Caco-2 (cell line): ENCODE results near the gene KLHL29. TPM values are rescaled to one million over a fixed set of nuclear protein-coding genes. Genes with fewer than 3 reads are reported as not detected.

ENCODE experiments used
- BruUV-seq: library from RNA; stranded (reverse); fragments of 400-500 nt; replicated peaks from 2 replicates; lab custom pipeline; 2021; lab: Mats Ljungman, UMichigan
- CTCF ChIA-PET: fragments of 300-600 bp; sonication (Branson Sonifier 250); formaldehyde crosslinking; loops from one replicate; lab custom pipeline; 2022; ENCODE audit warnings: antibody characterized with exemption; lab: Charles Lee
- POLR2A ChIA-PET: fragments of 300-600 bp; sonication (Branson Sonifier 250); formaldehyde crosslinking; loops from one replicate; lab custom pipeline; 2022; ENCODE audit warnings: antibody characterized with exemption; lab: Charles Lee
- DNase-seq, 2 experiments: peaks; one replicate each; pipeline versions ENCODE4 v3.0.0 to v3.0.0-alpha.2; 2020 to 2022
- H3K27me3 ChIP-seq: replicated peaks from 2 replicates; pipeline ENCODE4 v1.6.0; 2011; ENCODE audit warnings: low read length; ENCODE audit not compliant: control insufficient read depth, insufficient read depth
- H3K36me3 ChIP-seq: 2 replicates; pipeline ENCODE4 v1.5.1; 2011; ENCODE audit warnings: low read length; ENCODE audit not compliant: control insufficient read depth, insufficient read depth
- H3K4me1 ChIP-seq: fragments of 250-450 bp; sonication (Bioruptor Pico); 2 replicates; pipeline ENCODE4 v1.5.1; 2020; ENCODE audit warnings: mild to moderate bottlenecking
- H3K4me3 ChIP-seq: 2 replicates; pipeline ENCODE4 v1.5.1; 2011; ENCODE audit warnings: low read depth, mild to moderate bottlenecking, control low read depth, low read length
- H3K9me3 ChIP-seq: fragments of 250-450 bp; sonication (Bioruptor Pico); 2 replicates; pipeline ENCODE4 v1.5.1; 2020; ENCODE audit warnings: mild to moderate bottlenecking, moderate library complexity
- H3K27ac Mint-ChIP-seq: one replicate; pipeline ENCODE4 v1.8.0; 2022; ENCODE audit warnings: mixed read lengths; ENCODE audit not compliant: unreplicated experiment
- H3K27me3 Mint-ChIP-seq: one replicate; pipeline ENCODE4 v1.8.0; 2022; ENCODE audit warnings: mixed read lengths; ENCODE audit not compliant: insufficient read depth, unreplicated experiment
- H3K36me3 Mint-ChIP-seq: one replicate; pipeline ENCODE4 v1.8.0; 2022; ENCODE audit warnings: mild to moderate bottlenecking, mixed read lengths; ENCODE audit not compliant: insufficient read depth, unreplicated experiment
- H3K4me1 Mint-ChIP-seq: one replicate; pipeline ENCODE4 v1.8.0; 2022; ENCODE audit warnings: low read depth, mixed read lengths; ENCODE audit not compliant: unreplicated experiment
- H3K4me3 Mint-ChIP-seq: one replicate; pipeline ENCODE4 v1.8.0; 2022; ENCODE audit warnings: mild to moderate bottlenecking, moderate library complexity, mixed read lengths; ENCODE audit not compliant: unreplicated experiment
- H3K9me3 Mint-ChIP-seq: one replicate; pipeline ENCODE4 v1.8.0; 2022; ENCODE audit warnings: mixed read lengths; ENCODE audit not compliant: unreplicated experiment
- intact Hi-C: fragments of 100-400 bp; cut with micrococcal nuclease; formaldehyde crosslinking; loops from one replicate; pipeline ENCODE4 v1.10.0; 2022; ENCODE audit not compliant: unreplicated experiment
- total RNA-seq: library from RNA; stranded (reverse); gene quantifications from 2 replicates; pipeline ENCODE4 v1.2.3, GENCODE V29; 2022
- TF ChIP-seq, protein P1 (sequence below), 2 experiments: fragments of 200-600 bp in 1 of 2; IDR thresholded peaks; 1 replicate in 1 of 2; 2 replicates in 1 of 2; pipeline versions ENCODE4 v1.5.1 to v1.8.0; 2011 to 2022; ENCODE audit warnings: antibody characterized with exemption in 1 of 2, control low read depth in 1 of 2, inconsistent platforms in 1 of 2, low read depth in 1 of 2, low read length in 1 of 2, mild to moderate bottlenecking in 1 of 2, moderate library complexity in 1 of 2; ENCODE audit not compliant: insufficient read depth in 1 of 2, severe bottlenecking in 1 of 2, unreplicated experiment in 1 of 2

Gene KLHL29
- total RNA-seq, 1 experiment from 2014 or later: 0.61 TPM

- Histone ChIP-seq H3K4me1 (no peaks in the 10 kb centered on the region), H3K9me3 (no peaks in the 10 kb centered on the region), H3K36me3 (no peaks in the 10 kb centered on the region), H3K27me3 (no peaks in the 10 kb centered on the region), H3K4me3 (no peak overlapping the region)
- no TSS peak for BruUV-seq
- ChIA-PET CTCF (no interaction called here), POLR2A (no interaction called here)
- no peaks in the 10 kb centered on the region for H3K27me3 Mint-ChIP-seq
- H3K27ac Mint-ChIP-seq: no peak overlapping the region
- no peak for DNase-seq
- no peaks in the 10 kb centered on the region for H3K36me3 Mint-ChIP-seq
- H3K4me3 Mint-ChIP-seq: no peak overlapping the region
- H3K4me1 Mint-ChIP-seq: no peaks in the 10 kb centered on the region
- TF ChIP-seq, protein P1, sequence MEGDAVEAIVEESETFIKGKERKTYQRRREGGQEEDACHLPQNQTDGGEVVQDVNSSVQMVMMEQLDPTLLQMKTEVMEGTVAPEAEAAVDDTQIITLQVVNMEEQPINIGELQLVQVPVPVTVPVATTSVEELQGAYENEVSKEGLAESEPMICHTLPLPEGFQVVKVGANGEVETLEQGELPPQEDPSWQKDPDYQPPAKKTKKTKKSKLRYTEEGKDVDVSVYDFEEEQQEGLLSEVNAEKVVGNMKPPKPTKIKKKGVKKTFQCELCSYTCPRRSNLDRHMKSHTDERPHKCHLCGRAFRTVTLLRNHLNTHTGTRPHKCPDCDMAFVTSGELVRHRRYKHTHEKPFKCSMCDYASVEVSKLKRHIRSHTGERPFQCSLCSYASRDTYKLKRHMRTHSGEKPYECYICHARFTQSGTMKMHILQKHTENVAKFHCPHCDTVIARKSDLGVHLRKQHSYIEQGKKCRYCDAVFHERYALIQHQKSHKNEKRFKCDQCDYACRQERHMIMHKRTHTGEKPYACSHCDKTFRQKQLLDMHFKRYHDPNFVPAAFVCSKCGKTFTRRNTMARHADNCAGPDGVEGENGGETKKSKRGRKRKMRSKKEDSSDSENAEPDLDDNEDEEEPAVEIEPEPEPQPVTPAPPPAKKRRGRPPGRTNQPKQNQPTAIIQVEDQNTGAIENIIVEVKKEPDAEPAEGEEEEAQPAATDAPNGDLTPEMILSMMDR (IDR thresholded peaks at IDR 0.05; ENCODE audit: insufficient read depth in 1 of 2, low read depth in 1 of 2, low read length in 1 of 2, severe bottlenecking in 1 of 2, unreplicated experiment in 1 of 2): no peak
- H3K9me3 Mint-ChIP-seq: no peaks in the 10 kb centered on the region
- intact Hi-C loops: no loop called here
These were observed 279.2 kb downstream of the KLHL29 start for GRCh38 chr2:23664066-23664788.

- H3K27ac Mint-ChIP-seq: no peak overlapping the region
- Histone ChIP-seq H3K4me1 (no peaks in the 10 kb centered on the region), H3K27me3 (no peaks in the 10 kb centered on the region), H3K36me3 (no peaks in the 10 kb centered on the region), H3K9me3 (no peaks in the 10 kb centered on the region), H3K4me3 (no peak overlapping the region)
- no peak for DNase-seq
- CTCF ChIA-PET: no interaction called here
- no peaks in the 10 kb centered on the region for H3K27me3 Mint-ChIP-seq
- no peaks in the 10 kb centered on the region for H3K4me1 Mint-ChIP-seq
- intact Hi-C loops: no loop called here
- BruUV-seq: no TSS peak
- no peaks in the 10 kb centered on the region for H3K36me3 Mint-ChIP-seq
- TF ChIP-seq, protein P1 (IDR thresholded peaks at IDR 0.05; ENCODE audit: insufficient read depth in 1 of 2, low read depth in 1 of 2, low read length in 1 of 2, severe bottlenecking in 1 of 2, unreplicated experiment in 1 of 2): no peak
- H3K4me3 Mint-ChIP-seq: no peak overlapping the region
- POLR2A ChIA-PET: no interaction called here
- no peaks in the 10 kb centered on the region for H3K9me3 Mint-ChIP-seq
These were observed 281.4 kb downstream of the KLHL29 start for GRCh38 chr2:23666241-23666979.

- Mint-ChIP-seq H3K9me3 (no peaks in the 10 kb centered on the region), H3K27me3 (no peaks in the 10 kb centered on the region), H3K4me1 (no peaks in the 10 kb centered on the region), H3K27ac (no peak overlapping the region), H3K4me3 (no peak overlapping the region), H3K36me3 (no peaks in the 10 kb centered on the region)
- POLR2A ChIA-PET: no interaction called here
- TF ChIP-seq, protein P1 (IDR thresholded peaks at IDR 0.05; ENCODE audit: insufficient read depth in 1 of 2, low read depth in 1 of 2, low read length in 1 of 2, severe bottlenecking in 1 of 2, unreplicated experiment in 1 of 2): no peak
- no peaks in the 10 kb centered on the region for H3K36me3 ChIP-seq
- H3K9me3 ChIP-seq: no peaks in the 10 kb centered on the region
- no peaks in the 10 kb centered on the region for H3K4me1 ChIP-seq
- intact Hi-C loops: no loop called here
- no TSS peak for BruUV-seq
- CTCF ChIA-PET: no interaction called here
- H3K4me3 ChIP-seq: no peak overlapping the region
- no peak for DNase-seq
- H3K27me3 ChIP-seq: no peaks in the 10 kb centered on the region
These were observed 282.0 kb downstream of the KLHL29 start for GRCh38 chr2:23666980-23667357.
